Measurements from ENCODE around the gene ZNF675.

- no peak for TF ChIP-seq CTCF (IDR thresholded peaks at IDR 0.05)
- no peak for TF ChIP-seq POLR2A (IDR thresholded peaks at IDR 0.05)
These were observed 12.5 kb upstream of the ZNF675 start for GRCh38 chr19:23699521-23699860.
